Loucy (cell line): ENCODE data around the gene FBXL13.

Experiments
- EZH2phosphoT487 ChIP-seq: fragments of 200-600 bp; IDR thresholded peaks from 2 replicates; pipeline ENCODE4 v1.6.1; 2018; ENCODE audit warnings: antibody characterized with exemption, mild to moderate bottlenecking, moderate library complexity, borderline replicate concordance
- TF ChIP-seq, protein P1 (sequence below): fragments of 200-600 bp; sonication (generic); conservative IDR thresholded peaks from 2 replicates; pipeline ENCODE4 v1.5.1; 2014; ENCODE audit warnings: mild to moderate bottlenecking, antibody characterized with exemption, low read length

DNA sequence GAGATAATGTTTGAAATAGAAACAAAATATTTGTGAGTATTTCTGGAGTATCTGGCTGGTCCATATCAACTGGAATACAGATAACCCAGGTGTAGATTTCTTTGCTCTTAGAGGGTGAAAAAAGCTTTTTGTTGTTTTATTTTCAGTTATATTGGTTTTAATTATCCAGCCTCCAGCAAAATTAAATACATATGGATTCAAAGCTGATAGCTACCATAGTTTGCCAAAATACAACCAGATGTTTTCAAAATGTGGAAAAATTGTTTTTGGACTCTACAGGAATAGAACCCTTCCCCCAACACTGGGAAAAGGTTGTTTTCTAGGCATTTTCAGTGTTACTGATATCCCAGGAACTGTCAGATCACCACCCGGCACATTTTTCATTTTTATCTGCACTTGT lies 131.7 kb downstream of the FBXL13 start:
- TF ChIP-seq, protein P1, sequence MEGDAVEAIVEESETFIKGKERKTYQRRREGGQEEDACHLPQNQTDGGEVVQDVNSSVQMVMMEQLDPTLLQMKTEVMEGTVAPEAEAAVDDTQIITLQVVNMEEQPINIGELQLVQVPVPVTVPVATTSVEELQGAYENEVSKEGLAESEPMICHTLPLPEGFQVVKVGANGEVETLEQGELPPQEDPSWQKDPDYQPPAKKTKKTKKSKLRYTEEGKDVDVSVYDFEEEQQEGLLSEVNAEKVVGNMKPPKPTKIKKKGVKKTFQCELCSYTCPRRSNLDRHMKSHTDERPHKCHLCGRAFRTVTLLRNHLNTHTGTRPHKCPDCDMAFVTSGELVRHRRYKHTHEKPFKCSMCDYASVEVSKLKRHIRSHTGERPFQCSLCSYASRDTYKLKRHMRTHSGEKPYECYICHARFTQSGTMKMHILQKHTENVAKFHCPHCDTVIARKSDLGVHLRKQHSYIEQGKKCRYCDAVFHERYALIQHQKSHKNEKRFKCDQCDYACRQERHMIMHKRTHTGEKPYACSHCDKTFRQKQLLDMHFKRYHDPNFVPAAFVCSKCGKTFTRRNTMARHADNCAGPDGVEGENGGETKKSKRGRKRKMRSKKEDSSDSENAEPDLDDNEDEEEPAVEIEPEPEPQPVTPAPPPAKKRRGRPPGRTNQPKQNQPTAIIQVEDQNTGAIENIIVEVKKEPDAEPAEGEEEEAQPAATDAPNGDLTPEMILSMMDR: no peak
- TF ChIP-seq EZH2phosphoT487: no peak
